OCI-LY3 (cell line): Measurements from ENCODE around the gene RC3H2.
A peak's percentile ranks its signal among the peaks of the same experiment; 100 is the strongest.

Source experiments
- H2AFZ ChIP-seq: fragments of 200-600, 300-600 bp; shearing (Covaris generic); 2 replicates; pipeline ENCODE4 v1.6.0; 2014; ENCODE audit warnings: antibody characterized with exemption, low read depth, low read length
- H3K27ac ChIP-seq: fragments of 200-600, 300-600 bp; sonication (generic); 2 replicates; pipeline ENCODE4 v1.5.1; 2014; ENCODE audit warnings: mild to moderate bottlenecking, low read length, moderate library complexity, mixed read lengths
- H3K27me3 ChIP-seq: fragments of 200-600, 300-600 bp; sonication (generic); 2 replicates; pipeline ENCODE4 v1.6.1; 2014; ENCODE audit warnings: low read depth, low read length, mixed read lengths
- H3K36me3 ChIP-seq: fragments of 200-600, 300-600 bp; sonication (generic); replicated peaks from 2 replicates; pipeline ENCODE3; 2014; ENCODE audit warnings: low read depth, low read length, mixed read lengths
- H3K4me1 ChIP-seq: fragments of 300-600, 200-600 bp; sonication (generic); 2 replicates; pipeline ENCODE4 v1.6.1; 2014; ENCODE audit warnings: low read length, mixed read lengths
- H3K4me2 ChIP-seq: fragments of 200-600, 300-600 bp; sonication (generic); 2 replicates; pipeline ENCODE4 v1.6.1; 2014; ENCODE audit warnings: low read length, mixed read lengths
- H3K4me3 ChIP-seq: fragments of 300-600, 200-600 bp; sonication (generic); 2 replicates; pipeline ENCODE4 v1.5.1; 2014; ENCODE audit warnings: antibody characterized with exemption, mild to moderate bottlenecking, low read length, moderate library complexity
- H3K79me2 ChIP-seq: fragments of 300-600, 200-600 bp; shearing (Covaris generic); 2 replicates; pipeline ENCODE4 v1.6.1; 2014; ENCODE audit warnings: mild to moderate bottlenecking, low read length, mixed read lengths
- H3K9ac ChIP-seq: fragments of 300-600, 200-600 bp; shearing (Covaris generic); 2 replicates; pipeline ENCODE4 v1.6.0; 2014; ENCODE audit warnings: mild to moderate bottlenecking, low read length, moderate library complexity
- H3K9me3 ChIP-seq: fragments of 200-600, 300-600 bp; shearing (Covaris generic); 2 replicates; pipeline ENCODE4 v1.6.1; 2014; ENCODE audit warnings: low read length, mixed read lengths; ENCODE audit not compliant: insufficient read depth
- H4K20me1 ChIP-seq: fragments of 200-600, 300-600 bp; sonication (generic); 2 replicates; pipeline ENCODE4 v1.6.1; 2016; ENCODE audit warnings: low read length, mixed read lengths; ENCODE audit not compliant: insufficient read depth
- EZH2phosphoT487 ChIP-seq: fragments of 200-600 bp; shearing (Covaris generic); IDR thresholded peaks from 2 replicates; pipeline ENCODE4 v1.6.1; 2018; ENCODE audit warnings: antibody characterized with exemption, mixed run types, low read depth
- TF ChIP-seq, protein P1 (sequence below): fragments of 200-600, 300-600 bp; sonication (generic); IDR thresholded peaks from 2 replicates; pipeline ENCODE4 v1.5.1; 2014; ENCODE audit warnings: antibody characterized with exemption, low read length, low read depth

Gene RC3H2, protein sequence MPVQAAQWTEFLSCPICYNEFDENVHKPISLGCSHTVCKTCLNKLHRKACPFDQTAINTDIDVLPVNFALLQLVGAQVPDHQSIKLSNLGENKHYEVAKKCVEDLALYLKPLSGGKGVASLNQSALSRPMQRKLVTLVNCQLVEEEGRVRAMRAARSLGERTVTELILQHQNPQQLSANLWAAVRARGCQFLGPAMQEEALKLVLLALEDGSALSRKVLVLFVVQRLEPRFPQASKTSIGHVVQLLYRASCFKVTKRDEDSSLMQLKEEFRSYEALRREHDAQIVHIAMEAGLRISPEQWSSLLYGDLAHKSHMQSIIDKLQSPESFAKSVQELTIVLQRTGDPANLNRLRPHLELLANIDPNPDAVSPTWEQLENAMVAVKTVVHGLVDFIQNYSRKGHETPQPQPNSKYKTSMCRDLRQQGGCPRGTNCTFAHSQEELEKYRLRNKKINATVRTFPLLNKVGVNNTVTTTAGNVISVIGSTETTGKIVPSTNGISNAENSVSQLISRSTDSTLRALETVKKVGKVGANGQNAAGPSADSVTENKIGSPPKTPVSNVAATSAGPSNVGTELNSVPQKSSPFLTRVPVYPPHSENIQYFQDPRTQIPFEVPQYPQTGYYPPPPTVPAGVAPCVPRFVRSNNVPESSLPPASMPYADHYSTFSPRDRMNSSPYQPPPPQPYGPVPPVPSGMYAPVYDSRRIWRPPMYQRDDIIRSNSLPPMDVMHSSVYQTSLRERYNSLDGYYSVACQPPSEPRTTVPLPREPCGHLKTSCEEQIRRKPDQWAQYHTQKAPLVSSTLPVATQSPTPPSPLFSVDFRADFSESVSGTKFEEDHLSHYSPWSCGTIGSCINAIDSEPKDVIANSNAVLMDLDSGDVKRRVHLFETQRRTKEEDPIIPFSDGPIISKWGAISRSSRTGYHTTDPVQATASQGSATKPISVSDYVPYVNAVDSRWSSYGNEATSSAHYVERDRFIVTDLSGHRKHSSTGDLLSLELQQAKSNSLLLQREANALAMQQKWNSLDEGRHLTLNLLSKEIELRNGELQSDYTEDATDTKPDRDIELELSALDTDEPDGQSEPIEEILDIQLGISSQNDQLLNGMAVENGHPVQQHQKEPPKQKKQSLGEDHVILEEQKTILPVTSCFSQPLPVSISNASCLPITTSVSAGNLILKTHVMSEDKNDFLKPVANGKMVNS

DNA sequence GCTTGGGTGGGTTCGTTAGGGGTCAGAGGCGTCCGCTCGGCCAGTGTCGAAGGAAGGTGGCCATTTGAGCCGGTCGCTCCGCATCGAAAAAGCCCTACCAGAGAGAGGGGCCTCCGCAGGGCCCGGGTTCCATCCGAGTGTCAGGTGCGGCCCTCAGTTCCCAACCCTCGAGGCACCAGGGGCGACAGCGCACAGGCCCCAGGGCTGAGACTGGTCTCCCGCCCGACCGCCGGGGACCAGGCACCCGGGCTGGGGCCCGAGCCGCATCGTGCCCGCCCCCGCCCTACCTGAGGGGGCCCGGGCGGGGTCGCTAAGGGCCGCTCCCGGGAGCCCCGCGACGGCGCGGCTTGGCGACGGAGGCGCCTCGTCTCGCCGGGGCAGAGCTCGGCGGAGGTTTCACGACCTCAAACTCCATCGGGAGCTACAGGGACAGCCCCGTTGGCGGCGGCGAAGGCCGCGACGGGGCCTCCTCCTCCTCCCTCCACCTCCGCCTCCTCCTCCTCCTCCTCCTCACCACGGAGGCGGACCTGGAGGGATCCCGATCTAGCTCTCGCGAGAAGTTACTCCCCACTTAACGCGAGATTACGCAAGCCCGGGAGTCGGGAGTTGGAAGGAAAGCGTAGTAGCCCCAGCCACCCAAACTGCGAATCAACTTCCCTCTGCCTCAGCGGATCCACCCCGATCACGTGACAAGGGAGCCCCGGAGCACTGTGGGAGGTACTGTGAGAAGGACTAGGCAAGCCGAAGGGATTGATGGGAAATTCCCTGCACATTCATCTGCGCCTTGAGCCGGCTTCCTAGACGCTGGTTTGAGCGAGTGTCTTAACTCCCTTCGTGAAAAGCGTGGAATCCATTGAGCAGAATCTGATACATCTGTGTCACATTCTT, at the start of gene RC3H2:
Gene RC3H2 (minus strand): TSS at position 537 of the 888 bp plus-strand sequence. CDS start 7,850 bp downstream, outside the sequence.
- H3K9ac ChIP-seq: peak within 1 kb of the TSS; percentile 97
- peak within 1 kb of the TSS; percentile 93 for H3K4me2 ChIP-seq
- H3K4me1 ChIP-seq: peaks cover 19% of the 10 kb centered on the region
- no peaks in the 10 kb centered on the region for H3K27me3 ChIP-seq
- peaks cover 7% of the 10 kb centered on the region for H3K36me3 ChIP-seq
- H4K20me1 ChIP-seq: 0 out of 2 replicates have a peak, but pooled peaks cover under 1% of the 10 kb centered on the region
- no peak for TF ChIP-seq EZH2phosphoT487
- TF ChIP-seq, protein P1, sequence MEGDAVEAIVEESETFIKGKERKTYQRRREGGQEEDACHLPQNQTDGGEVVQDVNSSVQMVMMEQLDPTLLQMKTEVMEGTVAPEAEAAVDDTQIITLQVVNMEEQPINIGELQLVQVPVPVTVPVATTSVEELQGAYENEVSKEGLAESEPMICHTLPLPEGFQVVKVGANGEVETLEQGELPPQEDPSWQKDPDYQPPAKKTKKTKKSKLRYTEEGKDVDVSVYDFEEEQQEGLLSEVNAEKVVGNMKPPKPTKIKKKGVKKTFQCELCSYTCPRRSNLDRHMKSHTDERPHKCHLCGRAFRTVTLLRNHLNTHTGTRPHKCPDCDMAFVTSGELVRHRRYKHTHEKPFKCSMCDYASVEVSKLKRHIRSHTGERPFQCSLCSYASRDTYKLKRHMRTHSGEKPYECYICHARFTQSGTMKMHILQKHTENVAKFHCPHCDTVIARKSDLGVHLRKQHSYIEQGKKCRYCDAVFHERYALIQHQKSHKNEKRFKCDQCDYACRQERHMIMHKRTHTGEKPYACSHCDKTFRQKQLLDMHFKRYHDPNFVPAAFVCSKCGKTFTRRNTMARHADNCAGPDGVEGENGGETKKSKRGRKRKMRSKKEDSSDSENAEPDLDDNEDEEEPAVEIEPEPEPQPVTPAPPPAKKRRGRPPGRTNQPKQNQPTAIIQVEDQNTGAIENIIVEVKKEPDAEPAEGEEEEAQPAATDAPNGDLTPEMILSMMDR: no peak
- H3K79me2 ChIP-seq: peaks cover 75% of the 10 kb centered on the region
- H3K4me3 ChIP-seq: peak within 1 kb of the TSS; percentile 98
- H3K9me3 ChIP-seq: no peaks in the 10 kb centered on the region
- peak within 1 kb of the TSS; percentile 84 for H2AFZ ChIP-seq
- peak within 1 kb of the TSS; percentile 80 for H3K27ac ChIP-seq

DNA sequence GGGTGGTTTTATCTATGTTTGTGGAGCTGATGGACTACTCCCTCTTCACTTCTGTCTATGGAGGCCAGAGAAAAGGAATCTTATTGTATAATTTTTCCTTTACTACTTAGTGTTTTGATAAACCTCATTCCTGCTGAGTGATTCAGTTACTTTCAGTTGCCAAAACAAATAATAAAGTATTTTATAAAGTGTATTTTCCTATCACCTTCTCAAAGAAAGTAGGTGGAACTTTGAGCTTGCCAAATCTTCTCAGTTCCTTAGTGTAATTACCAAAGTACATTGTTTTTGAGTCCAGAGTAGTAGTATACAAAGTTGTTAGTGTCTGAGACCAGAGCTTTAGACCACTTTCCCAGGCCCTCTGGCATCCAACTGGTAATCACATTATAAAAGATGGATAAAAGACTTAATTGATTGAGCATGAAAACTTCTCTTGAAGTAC, 49.1 kb upstream of the RC3H2 start:
- peaks cover 11% of the 10 kb centered on the region for H3K36me3 ChIP-seq
- H4K20me1 ChIP-seq: peaks cover 15% of the 10 kb centered on the region; the same call in 1 of the 2 replicates
- no peak overlapping the region for H3K4me3 ChIP-seq
- peaks cover 40% of the 10 kb centered on the region for H3K4me1 ChIP-seq
- H3K27me3 ChIP-seq: no peaks in the 10 kb centered on the region
- H3K79me2 ChIP-seq: peaks cover 70% of the 10 kb centered on the region
- H3K27ac ChIP-seq: peak overlapping the region; percentile 79; the same call in 1 of the 2 replicates
- no peak overlapping the region for H2AFZ ChIP-seq
- no peaks in the 10 kb centered on the region for H3K9me3 ChIP-seq
- peak overlapping the region; percentile 5; the same call in 1 of the 2 replicates for H3K4me2 ChIP-seq
- TF ChIP-seq, protein P1: no peak
- TF ChIP-seq EZH2phosphoT487: no peak
- no peak overlapping the region for H3K9ac ChIP-seq

DNA sequence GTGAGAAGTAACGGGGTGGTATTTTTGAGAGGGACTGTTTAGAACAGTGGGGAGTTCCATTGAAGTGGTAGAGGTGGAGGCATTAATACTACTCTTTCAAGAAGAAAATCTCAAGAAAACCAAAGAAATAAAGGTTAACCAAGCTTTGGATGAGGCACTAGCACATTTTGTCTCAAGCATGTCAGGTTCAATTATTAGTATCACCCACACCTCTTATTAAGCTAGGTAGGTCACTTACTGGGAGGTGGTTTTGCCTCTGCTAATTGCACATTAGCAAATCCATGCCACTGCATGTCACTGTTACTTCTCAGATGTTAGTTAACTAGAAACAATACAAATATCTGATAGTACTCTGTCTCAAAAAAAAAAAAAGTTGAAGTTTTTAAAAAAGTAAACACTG, 45.9 kb upstream of the RC3H2 start:
- TF ChIP-seq EZH2phosphoT487: no peak
- TF ChIP-seq, protein P1: no peak
- peaks cover 93% of the 10 kb centered on the region for H3K79me2 ChIP-seq

More for the DNA sequence above, 45.9 kb upstream of the RC3H2 start:
- Histone ChIP-seq H3K27ac (no peak overlapping the region), H3K36me3 (no peaks in the 10 kb centered on the region), H3K9me3 (no peaks in the 10 kb centered on the region), H3K9ac (no peak overlapping the region), H2AFZ (no peak overlapping the region), H3K4me2 (no peak overlapping the region), H4K20me1 (peaks cover 19% of the 10 kb centered on the region; the same call in 1 of the 2 replicates), H3K4me1 (peaks cover 45% of the 10 kb centered on the region), H3K27me3 (no peaks in the 10 kb centered on the region), H3K4me3 (no peak overlapping the region)
